ENCODE results near the gene ITIH3.
A peak's percentile ranks its signal among the peaks of the same experiment; 100 is the strongest.

The ITIH3 gene

GRCh38 chr3:52819936-52820335, 25.3 kb downstream of the ITIH3 start:
- TF ChIP-seq ZNF274 (IDR thresholded peaks at IDR 0.05; ENCODE audit: low read depth, low read length) (no peak), SUZ12 (IDR thresholded peaks at IDR 0.05; ENCODE audit: extremely low read depth, insufficient read depth, insufficient read length) (no peak), YY1 (IDR thresholded peaks at IDR 0.05; ENCODE audit: insufficient read depth, insufficient read length) (no peak)
- Histone ChIP-seq H3K9me3 (ENCODE audit: insufficient read depth, low read length) (no peaks in the 10 kb centered on the region), H3K36me3 (ENCODE audit: insufficient read depth, insufficient read length, low read length) (peaks cover 4% of the 10 kb centered on the region), H3K9ac (ENCODE audit: insufficient read length, low read depth) (no peak overlapping the region), H3K4me3 (ENCODE audit: insufficient read length, low read depth) (no peak overlapping the region), H3K4me1 (ENCODE audit: insufficient read depth, insufficient read length) (peaks cover 35% of the 10 kb centered on the region), H3K27me3 (ENCODE audit: insufficient read depth, insufficient read length) (no peaks in the 10 kb centered on the region)
- DNase-seq (ENCODE audit: low read depth, low spot score), result no peak

- TF ChIP-seq SUZ12 (IDR thresholded peaks at IDR 0.05; ENCODE audit: extremely low read depth, insufficient read depth, insufficient read length), result no peak
- TF ChIP-seq ZNF274 (IDR thresholded peaks at IDR 0.05; ENCODE audit: low read depth, low read length), result no peak
- no peak for TF ChIP-seq YY1 (IDR thresholded peaks at IDR 0.05; ENCODE audit: insufficient read depth, insufficient read length)
- no peaks in the 10 kb centered on the region for H3K9me3 ChIP-seq (ENCODE audit: insufficient read depth, low read length)
- no peak overlapping the region for H3K4me3 ChIP-seq (ENCODE audit: insufficient read length, low read depth)
- H3K27me3 ChIP-seq (ENCODE audit: insufficient read depth, insufficient read length), result no peaks in the 10 kb centered on the region
- no peak overlapping the region for H3K9ac ChIP-seq (ENCODE audit: insufficient read length, low read depth)
- peaks cover 35% of the 10 kb centered on the region for H3K4me1 ChIP-seq (ENCODE audit: insufficient read depth, insufficient read length)
- H3K36me3 ChIP-seq (ENCODE audit: insufficient read depth, insufficient read length, low read length), result peaks cover 4% of the 10 kb centered on the region
- DNase-seq (ENCODE audit: low read depth, low spot score), result peak; percentile 36
These were observed 26.1 kb downstream of the ITIH3 start for GRCh38 chr3:52820736-52821135.

- TF ChIP-seq ZNF274 (IDR thresholded peaks at IDR 0.05; ENCODE audit: low read depth, low read length) (no peak), YY1 (IDR thresholded peaks at IDR 0.05; ENCODE audit: insufficient read depth, insufficient read length) (no peak)
- Histone ChIP-seq H3K4me1 (ENCODE audit: insufficient read depth, insufficient read length) (peaks cover 31% of the 10 kb centered on the region), H3K9ac (ENCODE audit: insufficient read length, low read depth) (no peak overlapping the region), H3K27me3 (ENCODE audit: insufficient read depth, insufficient read length) (no peaks in the 10 kb centered on the region), H3K4me3 (ENCODE audit: insufficient read length, low read depth) (no peak overlapping the region), H3K9me3 (ENCODE audit: insufficient read depth, low read length) (no peaks in the 10 kb centered on the region), H3K36me3 (ENCODE audit: insufficient read depth, insufficient read length, low read length) (peaks cover 4% of the 10 kb centered on the region)
- no peak for DNase-seq (ENCODE audit: low read depth, low spot score)
These were observed 27.8 kb downstream of the ITIH3 start for GRCh38 chr3:52822363-52822762.

- peaks cover 22% of the 10 kb centered on the region for H3K4me1 ChIP-seq (ENCODE audit: insufficient read depth, insufficient read length)
- no peak overlapping the region for H3K4me3 ChIP-seq (ENCODE audit: insufficient read length, low read depth)
- H3K36me3 ChIP-seq (ENCODE audit: insufficient read depth, insufficient read length, low read length), result peaks cover 4% of the 10 kb centered on the region
- H3K9me3 ChIP-seq (ENCODE audit: insufficient read depth, low read length), result no peaks in the 10 kb centered on the region
- DNase-seq (ENCODE audit: low read depth, low spot score), result no peak
- TF ChIP-seq SUZ12 (IDR thresholded peaks at IDR 0.05; ENCODE audit: extremely low read depth, insufficient read depth, insufficient read length), result no peak
- TF ChIP-seq YY1 (IDR thresholded peaks at IDR 0.05; ENCODE audit: insufficient read depth, insufficient read length), result no peak
- no peak for TF ChIP-seq ZNF274 (IDR thresholded peaks at IDR 0.05; ENCODE audit: low read depth, low read length)
- no peaks in the 10 kb centered on the region for H3K27me3 ChIP-seq (ENCODE audit: insufficient read depth, insufficient read length)
- H3K9ac ChIP-seq (ENCODE audit: insufficient read length, low read depth), result no peak overlapping the region
These were observed 29.4 kb downstream of the ITIH3 start for GRCh38 chr3:52824037-52824436.

- peaks cover 22% of the 10 kb centered on the region for H3K4me1 ChIP-seq (ENCODE audit: insufficient read depth, insufficient read length)
- H3K9me3 ChIP-seq (ENCODE audit: insufficient read depth, low read length), result no peaks in the 10 kb centered on the region
- H3K27me3 ChIP-seq (ENCODE audit: insufficient read depth, insufficient read length), result no peaks in the 10 kb centered on the region
- no peak for DNase-seq (ENCODE audit: low read depth, low spot score)
- H3K4me3 ChIP-seq (ENCODE audit: insufficient read length, low read depth), result no peak overlapping the region
- TF ChIP-seq ZNF274 (IDR thresholded peaks at IDR 0.05; ENCODE audit: low read depth, low read length) (no peak), SUZ12 (IDR thresholded peaks at IDR 0.05; ENCODE audit: extremely low read depth, insufficient read depth, insufficient read length) (no peak), YY1 (IDR thresholded peaks at IDR 0.05; ENCODE audit: insufficient read depth, insufficient read length) (no peak)
- peaks cover 4% of the 10 kb centered on the region for H3K36me3 ChIP-seq (ENCODE audit: insufficient read depth, insufficient read length, low read length)
- no peak overlapping the region for H3K9ac ChIP-seq (ENCODE audit: insufficient read length, low read depth)
These were observed 32.8 kb downstream of the ITIH3 start for GRCh38 chr3:52827441-52827840.

GRCh38 chr3:52827866-52828376, 33.3 kb downstream of the ITIH3 start:
- no peak for DNase-seq (ENCODE audit: low read depth, low spot score)
- Histone ChIP-seq H3K4me1 (ENCODE audit: insufficient read depth, insufficient read length) (peaks cover 24% of the 10 kb centered on the region), H3K36me3 (ENCODE audit: insufficient read depth, insufficient read length, low read length) (peaks cover 4% of the 10 kb centered on the region), H3K27me3 (ENCODE audit: insufficient read depth, insufficient read length) (no peaks in the 10 kb centered on the region), H3K4me3 (ENCODE audit: insufficient read length, low read depth) (no peak overlapping the region), H3K9me3 (ENCODE audit: insufficient read depth, low read length) (no peaks in the 10 kb centered on the region), H3K9ac (ENCODE audit: insufficient read length, low read depth) (no peak overlapping the region)
- TF ChIP-seq SUZ12 (IDR thresholded peaks at IDR 0.05; ENCODE audit: extremely low read depth, insufficient read depth, insufficient read length) (no peak), ZNF274 (IDR thresholded peaks at IDR 0.05; ENCODE audit: low read depth, low read length) (no peak), YY1 (IDR thresholded peaks at IDR 0.05; ENCODE audit: insufficient read depth, insufficient read length) (no peak)

- TF ChIP-seq ZNF274 (IDR thresholded peaks at IDR 0.05; ENCODE audit: low read depth, low read length), result no peak
- TF ChIP-seq YY1 (IDR thresholded peaks at IDR 0.05; ENCODE audit: insufficient read depth, insufficient read length), result no peak
- no peak for TF ChIP-seq SUZ12 (IDR thresholded peaks at IDR 0.05; ENCODE audit: extremely low read depth, insufficient read depth, insufficient read length)
- no peak overlapping the region for H3K9ac ChIP-seq (ENCODE audit: insufficient read length, low read depth)
- peaks cover 31% of the 10 kb centered on the region for H3K4me1 ChIP-seq (ENCODE audit: insufficient read depth, insufficient read length)
- H3K36me3 ChIP-seq (ENCODE audit: insufficient read depth, insufficient read length, low read length), result no peaks in the 10 kb centered on the region
- no peak overlapping the region for H3K4me3 ChIP-seq (ENCODE audit: insufficient read length, low read depth)
- no peak for DNase-seq (ENCODE audit: low read depth, low spot score)
- H3K27me3 ChIP-seq (ENCODE audit: insufficient read depth, insufficient read length), result no peaks in the 10 kb centered on the region
- no peaks in the 10 kb centered on the region for H3K9me3 ChIP-seq (ENCODE audit: insufficient read depth, low read length)
These were observed 34.9 kb downstream of the ITIH3 start for GRCh38 chr3:52829482-52829881.
